ENCODE data around the gene MAP7D2. TPM values are rescaled to one million over a fixed set of nuclear protein-coding genes. Genes with fewer than 3 reads are reported as not detected.
A peak's percentile ranks its signal among the peaks of the same experiment; 100 is the strongest.

MAP7D2 gene
- total and polyA plus RNA-seq, 11 donors = 0.11 to 0.76 (median 0.48) TPM

DNA sequence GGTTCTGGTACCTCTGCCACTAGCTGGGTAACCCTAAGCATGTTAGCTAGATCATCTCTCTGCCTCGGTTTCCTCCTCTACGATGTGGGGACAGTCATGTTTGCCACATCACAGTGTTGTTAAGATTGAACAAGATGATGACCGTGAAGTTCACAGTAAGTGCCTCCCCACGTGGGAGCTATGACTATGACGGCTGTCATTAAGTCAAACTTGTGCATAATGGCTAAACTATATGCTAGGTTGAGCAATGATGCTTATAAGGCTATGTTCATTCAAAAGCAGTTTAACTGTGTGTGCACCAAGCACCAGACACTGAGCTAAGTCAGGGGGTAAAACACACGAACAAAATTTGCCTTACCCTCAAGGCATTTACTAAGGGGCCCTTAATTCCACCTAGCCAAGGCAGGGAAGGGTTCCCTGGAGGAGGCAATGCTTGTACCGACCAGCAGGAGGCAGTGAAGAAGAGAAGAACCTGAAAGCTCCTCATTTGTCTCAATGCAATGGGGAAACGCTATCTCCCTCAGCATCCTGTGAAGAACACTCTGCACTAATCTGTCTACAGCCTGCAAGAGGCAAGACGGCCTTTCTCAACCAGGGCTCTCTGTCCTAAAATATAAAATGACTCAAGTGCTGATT lies 52.9 kb downstream of the MAP7D2 start:
- Histone ChIP-seq H3K27ac (no peak overlapping the region), H3K9me3 (no peaks in the 10 kb centered on the region), H3K4me1 (peaks cover 0 to 11% (median 0%) of the 10 kb centered on the region in 12 donors), H3K36me3 (no peaks in the 10 kb centered on the region), H3K4me3 (no peak overlapping the region), H3K27me3 (peaks cover 0 to 15% (median 0%) of the 10 kb centered on the region in 9 donors)
- 63 to 72% (median 67%) methylated on average over 9 of the region's 9 CpGs for WGBS, 4 donors
- ATAC-seq (no peak), DNase-seq (no peak)
- TF ChIP-seq, protein P1, sequence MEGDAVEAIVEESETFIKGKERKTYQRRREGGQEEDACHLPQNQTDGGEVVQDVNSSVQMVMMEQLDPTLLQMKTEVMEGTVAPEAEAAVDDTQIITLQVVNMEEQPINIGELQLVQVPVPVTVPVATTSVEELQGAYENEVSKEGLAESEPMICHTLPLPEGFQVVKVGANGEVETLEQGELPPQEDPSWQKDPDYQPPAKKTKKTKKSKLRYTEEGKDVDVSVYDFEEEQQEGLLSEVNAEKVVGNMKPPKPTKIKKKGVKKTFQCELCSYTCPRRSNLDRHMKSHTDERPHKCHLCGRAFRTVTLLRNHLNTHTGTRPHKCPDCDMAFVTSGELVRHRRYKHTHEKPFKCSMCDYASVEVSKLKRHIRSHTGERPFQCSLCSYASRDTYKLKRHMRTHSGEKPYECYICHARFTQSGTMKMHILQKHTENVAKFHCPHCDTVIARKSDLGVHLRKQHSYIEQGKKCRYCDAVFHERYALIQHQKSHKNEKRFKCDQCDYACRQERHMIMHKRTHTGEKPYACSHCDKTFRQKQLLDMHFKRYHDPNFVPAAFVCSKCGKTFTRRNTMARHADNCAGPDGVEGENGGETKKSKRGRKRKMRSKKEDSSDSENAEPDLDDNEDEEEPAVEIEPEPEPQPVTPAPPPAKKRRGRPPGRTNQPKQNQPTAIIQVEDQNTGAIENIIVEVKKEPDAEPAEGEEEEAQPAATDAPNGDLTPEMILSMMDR (IDR thresholded peaks at IDR 0.05) = peak in 1 of 12 donors; percentile 6
- no peak for TF ChIP-seq POLR2A (IDR thresholded peaks at IDR 0.05)
- intact Hi-C loops (cut with DNase I) = loop anchor here in 4 of 10 donors (10.0 kb wide), 1 partner anchor 159 kb away; no protein-coding TSS in a partner anchor

DNA sequence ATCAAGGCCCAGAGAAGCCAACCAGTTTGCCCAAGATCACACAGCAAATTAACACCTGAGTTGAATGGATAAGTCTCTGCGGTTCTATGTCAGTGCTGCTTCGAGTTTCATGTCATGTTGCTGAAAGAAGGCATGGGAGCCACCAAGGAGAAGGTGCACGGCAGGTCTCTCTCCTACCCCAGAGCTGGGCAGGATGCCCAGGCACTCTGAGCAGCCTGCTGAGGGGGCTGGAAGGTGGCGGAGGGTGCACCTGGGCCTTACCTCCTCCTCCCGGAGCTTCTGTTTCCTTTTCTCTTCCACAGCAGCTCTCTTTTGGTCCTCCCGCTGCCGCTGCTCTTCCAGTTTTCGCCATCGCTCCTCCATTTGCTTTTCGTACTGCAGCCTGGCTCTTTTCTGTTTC lies 53.6 kb downstream of the MAP7D2 start:
- 86 to 91% (median 89%) methylated on average over 10 of the region's 10 CpGs for WGBS, 4 donors

GRCh38 chrX:20061855-20062254 lies 54.9 kb downstream of the MAP7D2 start:
- H3K36me3 ChIP-seq = no peaks in the 10 kb centered on the region
- H3K4me1 ChIP-seq = no peaks in the 10 kb centered on the region
- H3K27ac ChIP-seq = no peak overlapping the region
- 36 to 67% (median 46%) methylated on average over 1 of the region's 1 CpG for WGBS, 4 donors
- intact Hi-C loops (cut with DNase I) = loop anchor here in 4 of 10 donors (10.0 kb wide), 1 partner anchor 157 kb away; no protein-coding TSS in a partner anchor
- ATAC-seq (no peak), DNase-seq (no peak)
- H3K27me3 ChIP-seq = peaks cover 0 to 18% (median 0%) of the 10 kb centered on the region in 9 donors
- TF ChIP-seq POLR2A (IDR thresholded peaks at IDR 0.05) = no peak
- TF ChIP-seq, protein P1 (IDR thresholded peaks at IDR 0.05) = no peak
- H3K9me3 ChIP-seq = no peaks in the 10 kb centered on the region
- H3K4me3 ChIP-seq = no peak overlapping the region

More for the DNA sequence above, 53.6 kb downstream of the MAP7D2 start:
- TF ChIP-seq, protein P1 (IDR thresholded peaks at IDR 0.05) = no peak
- no peak for TF ChIP-seq POLR2A (IDR thresholded peaks at IDR 0.05)
- Histone ChIP-seq H3K27me3 (peaks cover 0 to 18% (median 0%) of the 10 kb centered on the region in 9 donors), H3K4me1 (peaks cover 0 to 11% (median 0%) of the 10 kb centered on the region in 12 donors), H3K27ac (no peak overlapping the region), H3K36me3 (no peaks in the 10 kb centered on the region), H3K4me3 (no peak overlapping the region), H3K9me3 (no peaks in the 10 kb centered on the region)
- DNase-seq = no peak
- ATAC-seq = no peak
- intact Hi-C loops (cut with DNase I) = loop anchor here in 4 of 10 donors (10.0 kb wide), 1 partner anchor 158 kb away; no protein-coding TSS in a partner anchor

DNA sequence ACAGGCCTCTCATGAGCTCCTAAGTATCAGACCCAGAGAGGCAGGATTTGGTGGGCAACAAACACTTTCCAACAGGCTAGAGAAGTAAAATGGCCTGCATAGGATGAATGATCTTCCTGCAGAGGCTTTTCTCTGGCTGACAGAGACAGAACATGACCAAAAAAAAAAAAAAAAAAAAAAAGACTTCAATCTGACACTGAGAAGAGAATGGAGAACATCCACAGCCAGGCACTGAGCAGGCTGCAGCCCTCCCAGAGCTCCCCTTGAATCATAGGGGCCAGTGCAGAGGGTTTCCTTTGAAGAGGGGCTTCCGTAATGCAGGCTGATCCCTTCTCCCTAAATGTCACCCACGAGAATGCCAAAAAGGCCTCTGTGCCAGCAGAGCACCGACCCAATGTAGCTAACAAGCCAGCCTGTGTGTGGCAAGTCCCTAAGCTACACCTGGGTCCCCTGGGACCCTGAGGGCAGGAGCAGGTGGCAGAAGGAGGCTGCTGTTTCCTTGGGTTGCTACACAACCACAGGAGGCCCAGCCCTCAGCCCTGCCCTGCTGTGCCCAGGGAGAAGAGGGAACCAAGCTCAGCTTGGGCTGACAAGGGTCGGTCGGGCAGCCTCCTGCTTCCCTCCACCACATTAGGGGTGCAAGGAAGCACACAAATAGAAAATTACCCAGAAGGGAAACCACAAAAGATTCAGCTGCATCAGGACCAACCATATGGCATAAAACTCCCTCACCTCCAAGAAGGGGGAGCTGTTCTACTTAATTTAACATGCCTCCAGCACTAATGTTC lies 55.6 kb downstream of the MAP7D2 start:
- no peak overlapping the region for H3K27ac ChIP-seq
- no peaks in the 10 kb centered on the region for H3K4me1 ChIP-seq
- H3K36me3 ChIP-seq = no peaks in the 10 kb centered on the region
- no peak for ATAC-seq
- DNase-seq = no peak
- H3K9me3 ChIP-seq = no peaks in the 10 kb centered on the region
- H3K27me3 ChIP-seq = peaks cover 0 to 18% (median 0%) of the 10 kb centered on the region in 9 donors
- intact Hi-C loops (cut with DNase I) = loop anchor here in 4 of 10 donors (10.0 kb wide), 1 partner anchor 156 kb away; no protein-coding TSS in a partner anchor
- 72 to 89% (median 75%) methylated on average over 5 of the region's 5 CpGs for WGBS, 4 donors
- TF ChIP-seq, protein P1 (IDR thresholded peaks at IDR 0.05) = no peak
- TF ChIP-seq POLR2A (IDR thresholded peaks at IDR 0.05) = no peak
- H3K4me3 ChIP-seq = no peak overlapping the region
